ENCODE results near the gene RFFL.

RFFL gene

DNA sequence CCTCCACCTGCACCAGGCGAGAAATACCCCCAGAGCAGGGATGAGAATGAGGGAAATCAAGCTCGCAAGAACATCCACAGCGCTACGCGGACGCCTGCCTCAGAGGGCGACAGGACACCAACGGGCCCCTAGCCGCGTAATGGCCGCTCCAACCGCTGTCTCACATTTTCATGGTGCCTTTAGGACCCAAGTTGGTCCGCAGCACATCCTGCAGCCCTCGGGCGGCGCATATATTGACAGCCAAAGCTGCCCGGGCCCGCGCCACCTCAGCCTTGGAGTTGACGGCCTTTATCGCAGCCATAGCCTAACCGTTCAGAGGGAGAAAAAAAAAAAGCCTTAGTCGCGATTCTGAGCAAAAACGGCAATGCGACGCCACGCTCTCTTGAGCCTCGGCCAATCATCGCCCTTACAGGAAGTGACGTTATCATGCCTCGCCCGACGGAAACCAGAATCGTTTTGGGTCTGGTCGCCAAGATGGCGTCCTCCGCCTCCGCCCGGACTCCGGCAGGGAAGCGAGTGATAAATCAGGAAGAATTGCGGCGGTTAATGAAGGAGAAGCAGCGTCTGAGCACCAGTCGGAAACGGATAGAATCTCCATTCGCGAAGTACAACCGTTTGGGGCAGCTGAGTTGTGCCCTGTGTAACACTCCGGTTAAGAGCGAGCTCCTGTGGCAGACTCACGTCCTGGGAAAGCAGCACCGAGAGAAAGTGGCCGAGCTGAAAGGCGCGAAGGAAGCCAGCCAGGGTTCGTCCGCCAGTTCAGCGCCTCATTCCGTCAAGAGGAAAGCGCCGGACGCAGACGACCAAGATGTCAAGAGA is 102.2 kb downstream of the RFFL start, which contains the start of the genes CCT6B and ZNF830:
TSS of gene CCT6B (minus strand) at position 368 of the 819 bp plus-strand sequence. CDS start at position 301, 67 bp downstream.
TSS of gene ZNF830 (plus strand) at position 448 of the 819 bp plus-strand sequence. CDS start at position 475, 27 bp downstream.
- Histone ChIP-seq H3K9me3 (ENCODE audit: insufficient read depth, low read depth, low read length) (no peaks in the 10 kb centered on the region), H3K4me1 (ENCODE audit: insufficient read depth, low read length) (peaks cover 8% of the 10 kb centered on the region; the same call in 1 of the 2 replicates), H3K27ac (ENCODE audit: low read depth, low read length) (peak within 1 kb of the TSS; percentile 89), H3K27me3 (ENCODE audit: insufficient read depth, low read length) (peaks cover 22% of the 10 kb centered on the region), H3K4me3 (ENCODE audit: low read length) (peak within 1 kb of the TSS; percentile 67), H3K9ac (ENCODE audit: low read depth, low read length) (peak within 1 kb of the TSS; percentile 92), H3K36me3 (ENCODE audit: insufficient read depth, low read length) (peaks cover 36% of the 10 kb centered on the region)
- WGBS, result under 1% methylated on average over 65 of the region's 65 CpGs

DNA sequence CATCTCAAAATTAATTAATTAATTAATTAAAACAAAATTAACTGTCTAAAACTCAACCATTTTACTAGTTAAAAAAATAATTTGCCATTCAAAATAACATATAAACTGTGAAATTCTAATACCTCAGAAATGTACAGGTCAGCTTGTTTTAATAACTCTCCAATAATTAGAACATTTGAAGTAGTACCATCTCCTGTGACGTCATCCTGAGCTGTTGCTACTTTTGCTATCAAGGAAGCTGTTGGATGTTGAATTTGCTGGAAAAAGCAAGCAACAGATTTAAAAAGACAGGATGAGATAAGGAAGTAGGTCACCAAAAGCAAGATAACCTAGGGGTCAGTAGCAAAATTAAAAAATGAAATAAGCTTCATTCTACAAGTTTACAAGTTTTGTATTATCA is 105.1 kb downstream of the RFFL start:
- Histone ChIP-seq H3K4me1 (ENCODE audit: insufficient read depth, low read length) (peaks cover 8% of the 10 kb centered on the region; the same call in 1 of the 2 replicates), H3K9me3 (ENCODE audit: insufficient read depth, low read depth, low read length) (no peaks in the 10 kb centered on the region), H3K9ac (ENCODE audit: low read depth, low read length) (no peak overlapping the region), H3K36me3 (ENCODE audit: insufficient read depth, low read length) (peaks cover 7% of the 10 kb centered on the region), H3K4me3 (ENCODE audit: low read length) (no peak overlapping the region), H3K27ac (ENCODE audit: low read depth, low read length) (no peak overlapping the region), H3K27me3 (ENCODE audit: insufficient read depth, low read length) (peaks cover 33% of the 10 kb centered on the region)
- 80% methylated on average over 1 of the region's 1 CpG for WGBS

Data from HUES64 (cell line).